ENCODE data around the gene PLAA. TPM values are rescaled to one million over a fixed set of nuclear protein-coding genes. Genes with fewer than 3 reads are reported as not detected.
"Not testable (repeated sequence)": the region's sequence is repeated elsewhere in the genome, so short reads cannot be mapped to it uniquely, and the experiment has no call there.

PLAA gene
- total and polyA plus RNA-seq, 8 donors, result 28.0 to 36.8 (median 32.8) TPM

GRCh38 chr9:26891726-26892125, 55.3 kb downstream of the PLAA start:
- peaks cover 0 to 9% of the 10 kb centered on the region in 2 donors for H3K9me3 ChIP-seq
- peaks cover 0 to 5% of the 10 kb centered on the region in 2 donors for H3K36me3 ChIP-seq
- TF ChIP-seq CTCF (IDR thresholded peaks at IDR 0.05), result no peak
- H3K27ac ChIP-seq, result peak overlapping the region; percentile 98
- DNase-seq (peak in 1 of 4 donors; percentile 1), ATAC-seq (no peak)
- intact Hi-C loops (cut with DNase I), result loop anchor here in 1 of 2 donors (10.0 kb wide), 1 partner anchor 53 kb away; the partner anchor contains the start of gene PLAA
- peak overlapping the region; percentile 89 to 99 for H3K4me3 ChIP-seq
- peaks cover 9 to 26% of the 10 kb centered on the region in 2 donors for H3K4me1 ChIP-seq
- H3K27me3 ChIP-seq, result no peaks in the 10 kb centered on the region

GRCh38 chr9:26888271-26888670, 58.8 kb downstream of the PLAA start:
- H3K27ac ChIP-seq, result no peak overlapping the region

GRCh38 chr9:26882154-26882553, 64.9 kb downstream of the PLAA start:
- no peak for TF ChIP-seq CTCF (IDR thresholded peaks at IDR 0.05)
- no peaks in the 10 kb centered on the region for H3K27me3 ChIP-seq
- no peak overlapping the region for H3K4me3 ChIP-seq
- peaks cover 0 to 64% of the 10 kb centered on the region in 2 donors for H3K36me3 ChIP-seq
- intact Hi-C loops (cut with DNase I), result no loop called here
- no peak overlapping the region for H3K27ac ChIP-seq
- H3K9me3 ChIP-seq, result peaks cover 0 to 8% of the 10 kb centered on the region in 2 donors
- ATAC-seq (no peak), DNase-seq (no peak)
- no peaks in the 10 kb centered on the region for H3K4me1 ChIP-seq

More at GRCh38 chr9:26888271-26888670, 58.8 kb downstream of the PLAA start:
- Histone ChIP-seq H3K4me1 (peaks cover 9 to 26% of the 10 kb centered on the region in 2 donors), H3K27me3 (no peaks in the 10 kb centered on the region), H3K9me3 (no peaks in the 10 kb centered on the region), H3K36me3 (peaks cover 0 to 17% of the 10 kb centered on the region in 2 donors), H3K4me3 (no peak overlapping the region)
- DNase-seq (no peak), ATAC-seq (no peak)
- no peak for TF ChIP-seq CTCF (IDR thresholded peaks at IDR 0.05)
- intact Hi-C loops (cut with DNase I), result no loop called here

- Histone ChIP-seq H3K27ac (no peak overlapping the region), H3K9me3 (peaks cover 0 to 8% of the 10 kb centered on the region in 2 donors), H3K4me3 (no peak overlapping the region), H3K36me3 (peaks cover 0 to 76% of the 10 kb centered on the region in 2 donors), H3K4me1 (no peaks in the 10 kb centered on the region), H3K27me3 (no peaks in the 10 kb centered on the region)
- intact Hi-C loops (cut with DNase I), result no loop called here
- ATAC-seq (no peak), DNase-seq (no peak)
- no peak for TF ChIP-seq CTCF (IDR thresholded peaks at IDR 0.05)
Observed at GRCh38 chr9:26880262-26880661, 66.8 kb downstream of the PLAA start.

GRCh38 chr9:26875155-26875554, 71.9 kb downstream of the PLAA start:
- H3K4me3 ChIP-seq; intact Hi-C loops (cut with DNase I); H3K4me1 ChIP-seq; ATAC-seq; DNase-seq; H3K9me3 ChIP-seq; H3K27me3 ChIP-seq; H3K27ac ChIP-seq: not testable (repeated sequence)
- H3K36me3 ChIP-seq, result peaks cover 0 to 38% of the 10 kb centered on the region in 2 donors

GRCh38 chr9:26870292-26870691, 76.8 kb downstream of the PLAA start:
- Histone ChIP-seq H3K4me1 (no peaks in the 10 kb centered on the region), H3K27me3 (no peaks in the 10 kb centered on the region), H3K9me3 (no peaks in the 10 kb centered on the region), H3K36me3 (peaks cover 0 to 24% of the 10 kb centered on the region in 2 donors), H3K4me3 (no peak overlapping the region), H3K27ac (no peak overlapping the region)
- ATAC-seq, result no peak
- no peak for TF ChIP-seq CTCF (IDR thresholded peaks at IDR 0.05)
- DNase-seq, result no peak
- intact Hi-C loops (cut with DNase I), result no loop called here
